Pancreas (tissue), 10 donors: ENCODE data around the gene RAB1B. TPM values are rescaled to one million over a fixed set of nuclear protein-coding genes. Genes with fewer than 3 reads are reported as not detected.
A peak's percentile ranks its signal among the peaks of the same experiment; 100 is the strongest.

Experiments used
- ATAC-seq, 4 donors: fragments of 200-7000 bp; cut with Tn5 transposase; one replicate each; pipeline versions ENCODE4 v1.8.0 to v1.9.1; 2020; ENCODE audit warnings: mild to moderate bottlenecking in 4 of 4, moderate library complexity in 4 of 4
- DNase-seq, 6 donors: peaks; one replicate each; pipeline ENCODE4 v3.0.0-alpha.2; 2020
- FAIRE-seq: peaks from 2 replicates; lab custom pipeline; 2012; peaks lifted over from hg19 to GRCh38; lab: Jason Lieb, UNC
- H3K27ac ChIP-seq, 4 donors: fragments of 200-600 bp; sonication (generic); 1 replicate in 3 of 4; 2 replicates in 1 of 4; pipeline versions ENCODE4 v1.5.0 to v1.8.0; 2020
- H3K27me3 ChIP-seq, 4 donors: fragments of 200-600 bp; one replicate each; pipeline ENCODE4 v1.8.0; 2021
- H3K36me3 ChIP-seq, 3 donors: fragments of 200-600 bp; sonication (generic) in 1 of 3; one replicate each; pipeline versions ENCODE4 v1.5.0 to v1.8.0; 2020 to 2021
- H3K4me1 ChIP-seq, 3 donors: fragments of 200-600 bp; one replicate each; pipeline ENCODE4 v1.8.0; 2021
- H3K4me3 ChIP-seq, 4 donors: fragments of 200-600 bp; sonication (generic) in 2 of 4; one replicate each; pipeline versions ENCODE4 v1.5.0 to v1.8.0; 2020 to 2021
- H3K9me3 ChIP-seq, 4 donors: fragments of 200-600 bp; one replicate each; pipeline ENCODE4 v1.8.0; 2021
- CTCF ChIP-seq, 4 donors: fragments of 200-600 bp; sonication (generic) in 3 of 4; IDR thresholded peaks; one replicate each; pipeline versions ENCODE4 v1.5.0 to v1.8.0; 2021; ENCODE audit warnings: antibody characterized with exemption in 4 of 4
- WGBS, 2 donors: extraction: QIAGEN DNeasy Blood & Tissue Kit; methylation state at CpG; one replicate each; pipeline ENCODE4 v1.1.7; 2013; 5-methylcytosine and 5-hydroxymethylcytosine counted together
- intact Hi-C, 3 donors: fragments of 100-400 bp; cut with DNase I; formaldehyde crosslinking; loops; one replicate each; pipeline versions ENCODE4 v1.11.1 to v1.14.2; 2022
- polyA plus RNA-seq, 2 donors: library from polyadenylated mRNA; stranded (reverse); fragments of 200-250 nt; gene quantifications; one replicate each; pipeline ENCODE4 v1.2.3, GENCODE V29; 2013
- total RNA-seq, 6 donors: library from RNA; stranded (reverse); fragmentation: NEBNext Ultra II Directional in 4 of 6; extraction: Animal tissue kit (Norgen Biotek cat#: 25700) in 4 of 6; gene quantifications; one replicate each; pipeline versions ENCODE4 v1.2.1 to v1.2.4, GENCODE V29; 2021 to 2023
- donor health status: healthy with polysubstance abuse.
- donor health status: DM: no; HTN: no; CAD: no; lungs with moderate emphysema.
- donor health status: DM: no; HTN: no; CAD: no.
- donor health status: control.
- donor health status: control.
- donor health status: Bipolar disorder and iron deficiency.
- donor health status: DM: yes; HTN: yes; CAD: no.
- donor health status: DM: no; HTN: no; CAD: no.
- donor health status: DM: no; HTN: no; CAD: no.
- donor health status: DM: yes; HTN: yes; CAD: no.

The RAB1B gene
- total and polyA plus RNA-seq, 8 donors, result 36.8 to 96.2 (median 55.1) TPM

GRCh38 chr11:66281001-66281400 lies 12.6 kb downstream of the RAB1B start:
- peaks cover 0 to 5% (median 0%) of the 10 kb centered on the region in 3 donors for H3K4me1 ChIP-seq
- TF ChIP-seq CTCF (IDR thresholded peaks at IDR 0.05), result no peak
- FAIRE-seq (no peak), ATAC-seq (no peak), DNase-seq (no peak)
- no peaks in the 10 kb centered on the region for H3K36me3 ChIP-seq
- 81 to 89% methylated on average over 6 of the region's 6 CpGs for WGBS, 2 donors
- no peak overlapping the region for H3K27ac ChIP-seq
- no peak overlapping the region for H3K4me3 ChIP-seq
- no peaks in the 10 kb centered on the region for H3K27me3 ChIP-seq
- intact Hi-C loops, result loop anchor here in 1 of 3 donors (10.0 kb wide), 1 partner anchor 56 kb away; no protein-coding TSS in a partner anchor
- H3K9me3 ChIP-seq, result no peaks in the 10 kb centered on the region

DNA sequence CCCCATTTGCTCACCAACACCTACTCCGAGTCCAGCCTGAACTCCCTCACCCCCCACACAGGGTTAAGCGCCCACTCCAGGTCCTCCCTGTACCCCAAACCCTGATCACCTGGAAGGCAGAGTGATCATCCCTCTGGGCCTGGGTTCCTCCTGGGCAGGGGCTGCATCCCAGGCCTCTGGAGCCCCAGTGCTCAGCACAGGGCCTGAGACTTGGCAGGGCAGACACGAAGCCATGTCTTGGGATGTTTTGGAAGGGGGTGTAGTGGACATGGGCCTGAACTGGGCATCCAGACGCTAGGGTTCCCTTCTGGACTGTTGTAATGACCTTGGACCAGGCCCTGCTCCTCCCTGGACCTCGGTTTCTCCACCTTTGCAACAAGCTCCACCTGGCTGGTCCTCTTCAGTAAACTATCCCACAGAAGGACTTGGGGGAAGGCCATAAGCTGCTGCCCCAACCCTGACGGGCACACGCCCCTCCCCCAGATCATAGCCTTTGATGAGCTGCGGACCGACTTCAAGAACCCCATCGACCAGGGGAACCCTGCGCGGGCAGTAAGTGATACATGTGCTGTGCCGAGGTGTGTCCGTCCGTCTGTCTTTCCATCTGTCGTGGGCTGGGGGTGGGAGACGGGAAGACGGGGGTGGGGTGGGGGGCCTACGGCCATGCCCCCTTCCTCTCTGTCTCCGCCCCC lies 13.5 kb downstream of the RAB1B start:
- no peak for TF ChIP-seq CTCF (IDR thresholded peaks at IDR 0.05)
- Histone ChIP-seq H3K9me3 (no peaks in the 10 kb centered on the region), H3K4me1 (peaks cover 0 to 5% (median 0%) of the 10 kb centered on the region in 3 donors), H3K27me3 (no peaks in the 10 kb centered on the region), H3K4me3 (no peak overlapping the region), H3K27ac (peak overlapping the region in 1 of 4 donors; percentile 16), H3K36me3 (no peaks in the 10 kb centered on the region)
- 21 to 23% methylated on average over 19 to 20 of the region's 20 CpGs for WGBS, 2 donors
- intact Hi-C loops, result loop anchor here in 1 of 3 donors (10.0 kb wide), 1 partner anchor 57 kb away; no protein-coding TSS in a partner anchor
- no peak for ATAC-seq
- no peak for FAIRE-seq
- peak in 2 of 6 donors; percentile 14 to 38 for DNase-seq

DNA sequence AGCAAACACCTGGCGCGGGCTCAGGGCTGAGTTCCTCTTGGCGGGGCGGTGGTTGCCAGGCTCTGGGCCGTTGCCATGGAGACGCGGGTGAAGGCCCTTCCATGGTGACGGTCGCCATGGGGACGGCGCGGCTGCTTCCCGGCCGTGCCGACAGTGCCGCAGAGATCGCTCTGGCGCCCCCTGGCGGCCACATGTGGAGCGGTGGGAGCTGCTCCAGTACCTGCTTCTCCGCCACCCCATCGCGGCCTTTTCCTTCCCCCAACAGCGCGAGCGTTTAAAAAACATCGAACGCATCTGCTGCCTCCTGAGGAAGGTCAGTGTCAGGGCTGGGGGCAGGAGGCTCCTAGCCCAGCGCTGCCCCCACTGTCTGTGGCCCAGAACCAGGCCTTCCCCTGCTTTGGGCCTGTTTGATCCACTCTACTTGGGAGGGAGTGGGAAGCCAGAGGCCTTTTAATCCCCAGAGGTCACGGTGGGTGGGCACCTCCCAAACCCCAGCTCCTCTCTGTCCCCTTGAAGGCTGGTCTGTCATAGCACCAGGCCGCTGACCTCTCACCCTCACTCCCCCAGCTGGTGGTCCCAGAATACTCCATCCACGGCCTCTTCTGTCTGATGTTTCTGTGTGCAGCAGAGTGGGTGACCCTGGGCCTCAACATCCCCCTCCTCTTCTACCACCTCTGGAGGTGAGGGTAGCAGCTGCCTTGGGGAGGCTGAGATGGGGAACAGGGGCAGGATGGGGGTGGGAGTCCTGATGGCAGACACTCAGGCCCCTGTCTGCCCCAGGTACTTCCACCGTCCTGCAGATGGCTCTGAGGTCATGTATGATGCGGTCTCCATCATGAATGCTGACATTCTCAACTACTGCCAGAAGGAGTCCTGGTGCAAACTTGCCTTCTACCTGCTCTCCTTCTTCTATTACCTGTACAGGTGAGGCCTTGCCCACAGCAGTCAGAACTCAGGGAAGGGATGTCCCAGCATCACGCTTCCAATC lies 14.3 kb downstream of the RAB1B start:
- intact Hi-C loops, result loop anchor here in 1 of 3 donors (10.0 kb wide), 1 partner anchor 58 kb away; no protein-coding TSS in a partner anchor
- H3K4me1 ChIP-seq, result peaks cover 0 to 6% (median under 1%) of the 10 kb centered on the region in 3 donors
- ATAC-seq (peak; percentile 85 to 94 (median 89)), FAIRE-seq (no peak), DNase-seq (peak; percentile 98 to 100 (median 100))
- H3K4me3 ChIP-seq, result no peak overlapping the region
- TF ChIP-seq CTCF (IDR thresholded peaks at IDR 0.05), result peak; percentile 98 to 100 (median 99)
- 13 to 18% methylated on average over 25 to 35 of the region's 35 CpGs for WGBS, 2 donors
- H3K9me3 ChIP-seq, result no peaks in the 10 kb centered on the region
- H3K27ac ChIP-seq, result no peak overlapping the region
- H3K27me3 ChIP-seq, result no peaks in the 10 kb centered on the region
- H3K36me3 ChIP-seq, result no peaks in the 10 kb centered on the region

- intact Hi-C loops, result loop anchor here in 1 of 3 donors (10.0 kb wide), 1 partner anchor 59 kb away; no protein-coding TSS in a partner anchor
- ATAC-seq, result no peak
- no peak overlapping the region for H3K4me3 ChIP-seq
- H3K27ac ChIP-seq, result no peak overlapping the region
- DNase-seq, result peak in 4 of 6 donors; percentile 21 to 78 (median 42)
- no peaks in the 10 kb centered on the region for H3K36me3 ChIP-seq
- H3K4me1 ChIP-seq, result peaks cover 0 to 10% (median 6%) of the 10 kb centered on the region in 3 donors
- TF ChIP-seq CTCF (IDR thresholded peaks at IDR 0.05), result no peak
- H3K9me3 ChIP-seq, result no peaks in the 10 kb centered on the region
- 79 to 83% methylated on average over 14 of the region's 14 CpGs for WGBS, 2 donors
- H3K27me3 ChIP-seq, result no peaks in the 10 kb centered on the region
- FAIRE-seq, result no peak
Measured at GRCh38 chr11:66283461-66284105, 15.1 kb downstream of the RAB1B start.
